Measurements from ENCODE around the gene CKMT1A. TPM values are rescaled to one million over a fixed set of nuclear protein-coding genes. Genes with fewer than 3 reads are reported as not detected.
A peak's percentile ranks its signal among the peaks of the same experiment; 100 is the strongest.
"Not testable (repeated sequence)": the region's sequence is repeated elsewhere in the genome, so short reads cannot be mapped to it uniquely, and the experiment has no call there.

CKMT1A gene
- total RNA-seq, 4 donors from 2014 or later, result 96.0 to 147 (median 109) TPM

GRCh38 chr15:43746245-43746902 is 52.7 kb downstream of the CKMT1A start, which contains the start of gene PDIA3:
PDIA3 (plus strand) TSS chr15:43746438; CDS start chr15:43746540, 102 bp downstream.
- Histone ChIP-seq H3K4me3 (peak within 1 kb of the TSS; percentile 61 to 70 (median 66)), H3K27ac (peak within 1 kb of the TSS; percentile 91 to 97 (median 96)), H3K4me1 (peaks cover 0 to 36% (median 19%) of the 10 kb centered on the region in 4 donors)
- H3K27me3 ChIP-seq, H3K36me3 ChIP-seq, H3K9me3 ChIP-seq: not testable (repeated sequence)
- TF ChIP-seq POLR2A (IDR thresholded peaks at IDR 0.05) (peak; percentile 94 to 98), CTCF (IDR thresholded peaks at IDR 0.05) (peak in 4 of 6 experiments; percentile 29 to 54 (median 52))
- peak; percentile 91 to 97 (median 96) for DNase-seq

GRCh38 chr15:43746903-43747309 is 53.2 kb downstream of the CKMT1A start:
- not testable (repeated sequence) for H3K9me3 ChIP-seq, H3K27me3 ChIP-seq, H3K36me3 ChIP-seq
- Histone ChIP-seq H3K4me3 (peak overlapping the region; percentile 61 to 70 (median 66)), H3K4me1 (peaks cover 0 to 39% (median 19%) of the 10 kb centered on the region in 4 donors), H3K27ac (peak overlapping the region; percentile 91 to 97 (median 96))
- peak in 2 of 3 donors; percentile 37 to 54 for DNase-seq

GRCh38 chr15:43748376-43748775 is 54.7 kb downstream of the CKMT1A start:
- no peak for DNase-seq
- peaks cover 0 to 5% (median 0%) of the 10 kb centered on the region in 3 donors for H3K36me3 ChIP-seq
- H3K27me3 ChIP-seq, result no peaks in the 10 kb centered on the region
- TF ChIP-seq CTCF (IDR thresholded peaks at IDR 0.05), result no peak
- no peak for TF ChIP-seq POLR2A (IDR thresholded peaks at IDR 0.05)
- H3K4me3 ChIP-seq, result peak overlapping the region in 2 of 4 donors; percentile 62 to 70
- H3K27ac ChIP-seq, result peak overlapping the region in 2 of 4 donors; percentile 12 to 97
- no peaks in the 10 kb centered on the region for H3K9me3 ChIP-seq
- H3K4me1 ChIP-seq, result peaks cover 0 to 39% (median 19%) of the 10 kb centered on the region in 4 donors

Small RNAs within 50 kb of the gene (small RNA-seq; reads per million reads assigned to genes)
- 0 reads per million in 2 donors for gene PDIA3P2
- gene RNU6-353P, result 0 reads per million in 2 donors
- 0 reads per million in 2 donors for gene RNU6-354P

Other genes with a start within 250 kb of the CKMT1A start
- 100 to 1,000 TPM in 1 of 4 donors, 10 to 100 TPM in 2, 1 to 10 TPM in 1; 9.3 to 163 (median 24.6) TPM for gene TP53BP1, start 200.7 kb upstream of the CKMT1A start, total RNA-seq
- 10 to 100 TPM in 1 of 4 donors, 1 to 10 TPM in 3; 1.2 to 14.9 (median 4.4) TPM for gene MAP1A, start 176.3 kb upstream of the CKMT1A start, total RNA-seq
- 100 to 1,000 TPM in 3 of 4 donors, 10 to 100 TPM in 1; 84.9 to 380 (median 260) TPM for gene PPIP5K1, start 103.7 kb upstream of the CKMT1A start, total RNA-seq
- gene CKMT1B, start 99.8 kb upstream of the CKMT1A start, total RNA-seq, result 100 to 1,000 TPM in 3 of 4 donors, 10 to 100 TPM in 1; 74.3 to 134 (median 111) TPM
- 1 to 10 TPM in 2 of 4 donors, under 1 TPM in 1, not detected in 1; 0.35 to 7.4 (median 4.7) TPM for gene STRC, start 75.1 kb upstream of the CKMT1A start, total RNA-seq
- 10 to 100 TPM in 3 of 4 donors, 1 to 10 TPM in 1; 9.3 to 28.1 (median 21.0) TPM for gene CATSPER2, start 45.0 kb upstream of the CKMT1A start, total RNA-seq
- gene PDIA3, start 52.6 kb downstream of the CKMT1A start, total RNA-seq, result 100 to 1,000 TPM in 2 of 4 donors, 10 to 100 TPM in 2; 28.9 to 136 (median 106) TPM
- gene ELL3, start 83.1 kb downstream of the CKMT1A start, total RNA-seq, result 10 to 100 TPM; 34.7 to 84.1 (median 73.2) TPM
- 100 to 1,000 TPM; 647 to 897 (median 711) TPM for gene SERF2, start 98.5 kb downstream of the CKMT1A start, total RNA-seq
- not detected for gene SERINC4, start 106.4 kb downstream of the CKMT1A start, total RNA-seq
- 10 to 100 TPM; 13.0 to 38.0 (median 21.5) TPM for gene HYPK, start 106.7 kb downstream of the CKMT1A start, total RNA-seq
- gene MFAP1, start 130.8 kb downstream of the CKMT1A start, total RNA-seq, result 10 to 100 TPM in 2 of 4 donors, 1 to 10 TPM in 2; 6.1 to 21.7 (median 10.4) TPM
- 10 to 100 TPM in 1 of 4 donors, 1 to 10 TPM in 3; 2.7 to 21.5 (median 4.1) TPM for gene WDR76, start 133.1 kb downstream of the CKMT1A start, total RNA-seq

All from Peyer's patch (tissue), 4 donors.